Measurements from ENCODE around the gene MAEA.

Gene MAEA

DNA sequence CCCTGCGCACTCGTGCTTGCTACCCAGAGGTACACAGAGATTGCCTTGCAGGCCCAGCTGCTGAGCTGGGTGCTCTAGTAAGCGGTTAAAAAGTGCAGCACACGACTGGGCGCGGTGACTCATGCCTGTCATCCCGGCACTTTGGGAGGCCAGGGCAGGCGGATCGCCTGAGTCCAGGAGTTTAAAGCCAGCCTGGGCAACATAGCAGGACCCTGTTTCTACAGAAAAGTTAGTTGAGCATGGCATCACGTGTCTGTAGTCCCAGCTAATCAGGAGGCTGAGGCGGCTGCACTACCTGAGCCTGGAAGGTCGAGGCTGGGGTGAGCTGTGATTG, 62.8 kb downstream of the MAEA start:
- DNase-seq (ENCODE audit: low read depth, low spot score): no peak

DNA sequence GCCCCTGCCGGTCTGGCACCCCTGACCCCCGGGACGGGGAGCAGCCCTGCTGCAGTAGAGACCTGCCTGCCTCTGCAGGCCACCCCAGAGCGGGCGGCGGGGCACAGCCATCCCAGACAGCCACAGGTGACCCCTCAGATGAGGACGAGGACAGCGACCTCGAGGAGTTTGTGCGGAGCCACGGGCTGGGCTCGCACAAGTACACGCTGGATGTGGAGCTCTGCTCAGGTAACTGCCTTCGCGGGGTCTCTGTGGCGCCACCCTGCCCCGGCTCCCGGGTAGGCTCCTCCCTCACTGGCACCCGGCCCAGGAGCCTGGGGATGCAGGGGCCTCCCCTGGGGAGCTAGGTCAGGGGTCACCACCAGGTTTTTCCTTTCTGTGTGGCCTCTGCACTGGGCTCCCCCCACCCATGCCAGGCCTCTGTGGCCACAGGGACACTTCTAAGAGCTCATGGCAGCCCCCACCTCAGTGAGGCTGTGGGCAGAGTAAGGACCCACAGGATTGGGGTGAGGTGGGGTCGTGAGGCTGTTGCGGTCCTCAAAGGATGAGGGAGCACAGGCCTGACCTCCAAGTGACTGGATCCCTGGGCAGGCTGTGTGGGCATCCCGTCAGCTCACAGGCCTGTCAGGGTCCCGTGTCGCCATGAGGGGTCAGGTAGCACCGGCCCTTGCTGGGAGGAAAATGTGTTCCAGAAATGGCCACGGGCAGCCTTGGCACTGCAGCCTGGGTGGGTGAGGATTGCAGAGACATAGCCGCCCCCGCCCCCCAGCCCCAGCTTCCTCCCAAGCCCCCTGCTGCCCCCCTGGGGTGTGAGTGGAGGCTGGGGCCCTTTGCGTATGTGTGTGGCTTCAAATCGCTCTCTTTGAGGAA, 63.7 kb downstream of the MAEA start:
- DNase-seq (ENCODE audit: low read depth, low spot score): no peak

DNA sequence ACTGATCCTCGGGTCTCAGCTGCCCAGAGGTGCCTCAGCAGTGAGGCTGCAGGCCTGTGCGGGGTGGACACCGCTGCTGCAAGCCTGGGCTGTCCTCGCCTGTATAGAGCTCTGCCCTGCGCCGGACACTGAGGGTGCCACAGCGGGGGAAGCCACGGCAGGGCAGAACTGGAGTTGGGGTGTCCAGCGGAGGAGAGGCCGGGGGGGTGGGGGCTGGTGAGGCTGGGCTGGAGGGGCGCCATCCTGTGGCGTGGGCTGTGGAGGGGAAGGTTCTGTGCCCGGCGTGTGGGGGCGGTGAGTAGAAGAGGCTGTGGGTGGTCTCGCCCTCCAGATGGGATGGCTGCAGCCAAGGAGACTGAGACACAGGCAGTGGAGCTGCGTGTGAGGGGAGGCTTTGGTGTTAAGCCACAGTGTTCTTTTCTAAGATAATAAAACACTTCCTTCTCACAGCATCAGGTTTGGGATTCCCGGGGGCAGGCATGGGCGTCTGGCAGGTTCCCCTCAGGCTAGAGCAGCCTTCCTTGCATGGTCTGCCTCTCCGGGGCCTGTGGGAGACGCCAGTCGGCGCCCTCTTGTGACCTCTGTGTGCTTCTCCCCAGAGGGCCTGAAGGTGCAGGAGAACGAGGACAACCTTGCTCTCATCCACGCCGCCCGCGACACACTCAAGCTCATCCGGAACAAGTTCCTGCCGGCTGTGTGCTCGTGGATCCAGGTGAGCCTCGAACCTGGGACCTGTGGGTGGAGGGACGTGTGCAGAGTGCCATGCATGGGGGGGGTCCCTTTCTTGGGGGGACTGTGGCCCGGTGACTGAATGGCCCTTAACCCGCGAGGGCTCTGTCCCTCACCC, 64.7 kb downstream of the MAEA start:
- DNase-seq (ENCODE audit: low read depth, low spot score): no peak

DNA sequence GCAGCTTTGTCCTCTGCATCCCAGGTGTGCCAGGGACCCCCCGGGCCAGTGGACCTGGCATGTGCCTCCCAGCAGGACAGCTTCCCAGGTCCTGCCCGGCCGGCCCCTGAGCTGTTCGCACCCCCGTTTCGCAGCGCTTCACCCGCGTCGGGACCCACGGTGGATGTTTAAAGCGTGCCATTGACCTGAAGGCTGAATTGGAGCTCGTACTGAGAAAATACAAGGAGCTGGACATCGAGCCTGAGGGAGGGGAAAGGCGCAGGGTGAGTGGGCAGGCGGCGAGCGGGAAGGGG, 65.2 kb downstream of the MAEA start:
- DNase-seq (ENCODE audit: low read depth, low spot score): no peak

DNA sequence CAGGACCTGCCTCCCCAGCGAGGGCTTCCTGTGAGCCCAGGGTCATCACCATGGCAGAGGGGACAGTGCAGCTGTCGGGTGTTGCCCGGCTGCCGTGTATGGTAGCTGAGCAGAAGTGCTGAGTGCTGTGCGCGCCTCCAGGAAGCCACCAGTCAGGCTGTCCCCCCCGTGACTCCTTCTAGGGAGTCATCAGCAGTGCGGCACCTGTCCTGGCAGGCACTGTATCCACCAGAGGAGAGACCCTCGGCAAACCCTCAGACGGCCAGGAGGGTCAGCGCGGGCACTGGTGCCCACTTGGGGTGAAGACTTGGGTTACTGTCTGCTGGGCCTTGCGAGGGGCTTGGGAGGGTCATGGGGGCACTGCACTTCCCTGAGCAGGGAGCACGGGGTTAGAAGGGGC, 65.7 kb downstream of the MAEA start:
- DNase-seq (ENCODE audit: low read depth, low spot score): no peak

DNA sequence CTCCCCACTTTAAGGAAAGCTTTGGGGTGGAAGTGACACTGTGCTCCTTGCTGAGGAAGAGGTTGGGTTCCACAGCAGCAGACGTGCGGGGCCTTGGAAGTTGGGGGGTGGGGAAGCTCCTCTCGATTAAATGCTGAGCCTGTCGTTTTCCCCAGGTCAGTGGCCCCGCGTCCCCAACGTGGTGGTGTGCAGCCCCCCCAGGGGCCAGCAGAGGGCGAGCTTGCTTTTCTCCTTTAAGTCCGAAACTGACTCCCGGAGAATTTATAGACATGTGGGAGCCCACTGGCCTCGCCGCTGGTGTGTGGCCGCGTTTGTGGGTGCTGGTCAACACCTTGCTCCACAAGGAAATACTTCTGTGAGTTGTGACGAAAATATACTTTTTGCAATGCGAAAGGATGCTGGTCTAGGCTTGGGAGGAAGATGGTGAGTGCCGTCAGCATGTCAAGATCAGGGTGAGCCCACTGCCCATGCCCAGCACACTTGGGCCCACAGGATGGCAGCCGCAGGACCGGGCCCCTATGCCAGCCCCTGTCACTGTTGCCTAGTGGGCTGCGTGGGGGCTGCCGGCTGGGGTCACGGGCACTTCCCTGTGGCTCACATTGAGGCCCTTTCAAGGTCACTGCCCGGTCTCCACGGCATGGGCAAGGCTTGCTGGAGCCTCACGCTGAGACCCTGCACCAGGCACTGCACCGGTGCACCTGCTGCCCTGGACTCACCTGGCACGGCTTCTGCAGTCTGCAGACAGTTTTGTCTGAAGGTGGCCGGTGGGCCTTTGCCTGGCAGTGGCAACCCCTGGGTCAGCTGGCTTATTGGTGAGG, 66.7 kb downstream of the MAEA start:
- peak; percentile 73 for DNase-seq (ENCODE audit: low read depth, low spot score)

DNA sequence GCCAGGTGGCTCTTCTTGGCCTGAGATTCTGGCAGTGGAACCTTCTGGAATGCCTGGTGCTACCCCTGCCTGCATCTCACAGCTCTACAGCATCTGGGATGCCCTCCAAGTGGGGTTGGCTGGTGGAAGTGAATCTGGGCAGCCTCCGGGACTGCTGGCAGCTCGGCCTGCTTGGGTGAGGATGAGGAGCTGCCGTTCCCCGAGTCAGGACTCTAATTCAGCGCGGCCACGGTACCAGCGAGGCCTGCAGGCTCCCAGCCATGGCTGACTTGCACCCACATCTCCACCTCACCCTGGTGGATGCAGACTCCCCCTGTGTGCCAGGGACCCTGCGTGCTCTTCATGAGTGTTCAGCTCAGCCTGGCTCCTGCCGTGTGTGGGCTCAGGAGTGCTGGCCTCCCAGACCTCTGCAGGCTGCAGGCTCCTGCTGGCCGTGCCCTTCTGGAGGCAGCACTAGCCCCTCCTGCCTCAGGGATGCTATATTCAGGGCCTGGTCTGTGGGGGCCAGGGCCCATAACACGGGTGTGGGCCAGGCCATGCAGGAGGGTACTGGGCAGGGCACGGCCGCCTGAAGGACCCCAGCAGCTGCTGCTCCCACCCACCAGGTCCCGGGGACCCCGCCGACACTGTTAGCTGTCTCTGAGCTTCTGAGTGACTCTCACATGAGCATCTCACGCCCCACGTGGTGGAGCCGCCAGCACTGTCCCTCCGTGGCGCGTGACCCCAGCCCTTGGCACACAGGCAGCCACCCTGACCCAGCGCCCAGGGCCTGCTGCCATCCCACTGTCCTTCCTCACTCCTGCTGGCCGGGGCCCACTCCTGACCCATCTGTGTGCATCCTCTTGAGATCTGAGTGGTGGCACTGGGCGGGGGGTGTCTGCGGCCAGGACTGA, 67.9 kb downstream of the MAEA start:
- DNase-seq (ENCODE audit: low read depth, low spot score): no peak

DNA sequence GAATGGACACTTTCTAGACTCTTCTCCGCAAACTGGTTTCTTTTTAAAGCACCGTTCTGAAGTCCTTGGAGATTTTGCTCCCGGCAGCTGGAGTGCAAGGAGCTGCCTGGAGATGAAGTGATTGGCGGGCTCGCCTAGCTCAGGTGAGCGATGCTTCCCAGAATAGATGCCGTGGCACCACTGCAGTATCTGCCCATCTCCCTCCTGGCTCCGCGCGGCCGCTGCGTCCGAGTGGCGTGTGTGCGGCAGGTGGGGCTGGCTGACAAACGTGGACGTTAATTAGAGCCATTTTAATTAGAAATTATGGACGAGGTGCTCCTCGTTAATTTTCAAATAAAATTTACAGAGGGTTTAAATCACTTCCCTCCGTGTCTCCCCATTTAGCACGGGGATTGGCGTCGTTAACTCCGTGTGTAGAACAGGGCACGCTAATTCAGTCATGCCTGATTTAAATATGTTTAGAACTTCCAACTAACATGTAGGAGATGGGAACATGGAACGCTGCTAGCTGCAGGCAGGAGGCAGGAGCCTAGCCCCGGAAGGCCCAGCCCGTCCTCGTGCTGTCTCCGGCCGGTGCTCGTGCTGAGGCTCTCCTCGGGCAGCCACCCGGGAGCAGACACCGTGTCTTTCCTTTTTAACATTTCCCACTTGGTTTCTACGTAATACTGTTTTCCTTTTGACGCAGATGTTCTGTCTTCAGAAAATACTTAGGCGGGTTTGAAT, 68.9 kb downstream of the MAEA start:
- no peak for DNase-seq (ENCODE audit: low read depth, low spot score)

DNA sequence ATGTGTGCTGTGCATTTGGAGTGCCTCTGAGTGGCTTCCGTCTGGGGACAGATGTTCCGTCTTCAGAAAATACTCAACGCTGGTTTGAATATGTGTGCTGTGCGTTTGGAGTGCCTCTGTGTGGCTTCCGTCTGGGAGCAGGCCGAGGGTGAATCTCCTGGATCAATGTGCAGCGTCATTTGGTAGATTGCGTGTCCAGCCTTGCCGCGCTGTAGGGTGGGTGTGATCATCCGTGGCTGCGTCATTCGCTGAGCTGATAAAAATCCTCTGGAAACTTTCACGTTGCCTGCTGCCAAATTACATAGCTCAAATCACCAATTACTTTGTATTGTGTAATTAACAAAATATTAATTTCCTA, 69.4 kb downstream of the MAEA start:
- no peak for DNase-seq (ENCODE audit: low read depth, low spot score)

DNA sequence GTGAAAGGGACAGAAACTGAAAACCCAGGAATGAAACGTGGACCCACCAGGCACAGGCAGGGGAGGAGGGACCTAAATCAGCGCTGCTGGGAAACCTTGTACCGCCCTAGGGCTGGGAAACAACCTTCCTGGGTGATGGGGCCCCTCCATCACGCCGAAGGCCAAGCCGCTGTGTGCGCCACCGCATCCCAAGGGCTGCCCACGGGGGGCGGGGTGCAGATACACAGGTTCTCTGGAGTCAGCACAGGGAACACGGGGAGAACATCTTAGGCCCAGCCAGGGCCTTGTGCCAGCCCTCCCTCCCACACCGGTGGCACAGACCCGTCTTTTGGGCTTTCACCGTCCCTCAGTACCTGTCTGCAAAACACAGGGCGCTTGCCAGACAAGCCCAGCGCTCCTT, 70.3 kb downstream of the MAEA start:
- DNase-seq (ENCODE audit: low read depth, low spot score): no peak

DNA sequence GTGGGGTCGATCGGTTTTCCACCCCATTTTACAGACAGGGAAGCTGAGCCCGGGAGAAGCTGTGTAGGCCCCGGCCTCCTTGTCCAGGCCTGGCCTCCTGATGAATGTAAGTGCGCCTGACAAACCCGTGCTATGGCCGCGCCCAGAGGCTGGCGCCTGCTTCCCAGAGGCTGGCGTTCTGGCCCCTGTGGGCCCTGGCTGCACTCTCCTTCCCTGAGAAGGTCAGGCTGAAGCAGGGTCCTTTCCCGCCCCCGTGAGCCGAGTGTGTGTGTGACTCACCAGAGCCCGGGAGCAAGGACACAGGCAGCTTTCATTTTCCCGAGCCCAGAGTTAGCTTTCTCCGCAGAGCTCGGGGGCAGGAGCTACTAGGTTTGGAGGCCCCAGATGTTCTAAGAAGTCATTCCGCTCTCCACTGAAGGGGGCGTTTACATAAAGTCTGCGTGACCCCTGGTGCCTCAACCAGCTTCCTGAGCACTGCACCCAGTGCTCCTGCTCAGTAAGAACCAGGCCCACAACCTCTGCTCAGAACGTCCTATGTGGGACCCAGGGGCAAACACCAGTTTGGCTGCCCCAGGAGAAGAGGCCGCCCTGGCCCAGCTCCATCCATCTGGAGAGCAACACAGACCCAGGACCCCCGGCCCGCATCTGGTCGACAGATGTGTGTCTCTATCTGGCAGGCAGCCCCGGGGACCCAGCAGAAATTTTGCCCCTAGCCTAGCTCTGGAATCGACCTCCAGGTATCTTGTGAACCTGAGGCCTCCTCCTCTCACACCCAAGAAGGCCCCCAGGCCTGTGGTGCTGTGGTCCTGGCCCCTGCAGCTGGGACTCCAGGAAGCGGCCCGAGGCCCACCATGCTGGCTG, 71.0 kb downstream of the MAEA start:
- peak; percentile 55 for DNase-seq (ENCODE audit: low read depth, low spot score)

DNA sequence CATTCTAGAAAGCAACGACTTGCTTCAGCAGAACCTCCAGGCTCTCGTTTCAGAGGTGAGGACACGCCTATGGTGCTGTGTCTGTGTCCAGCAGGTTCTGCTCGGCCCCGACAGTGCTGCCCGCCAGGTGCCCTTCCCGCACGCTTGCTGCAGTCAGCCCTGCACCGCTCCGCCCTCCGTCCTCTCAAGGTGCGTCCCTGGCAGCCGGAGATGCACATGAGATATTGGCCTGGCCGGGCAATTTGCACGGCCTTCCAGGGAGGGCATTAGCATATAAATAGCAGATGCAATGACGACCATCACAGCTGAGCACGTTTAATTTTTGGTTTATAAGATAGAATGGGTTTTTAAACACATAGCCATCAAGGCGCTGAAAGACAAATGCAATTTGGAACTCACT, 71.7 kb downstream of the MAEA start:
- no peak for DNase-seq (ENCODE audit: low read depth, low spot score)

DNA sequence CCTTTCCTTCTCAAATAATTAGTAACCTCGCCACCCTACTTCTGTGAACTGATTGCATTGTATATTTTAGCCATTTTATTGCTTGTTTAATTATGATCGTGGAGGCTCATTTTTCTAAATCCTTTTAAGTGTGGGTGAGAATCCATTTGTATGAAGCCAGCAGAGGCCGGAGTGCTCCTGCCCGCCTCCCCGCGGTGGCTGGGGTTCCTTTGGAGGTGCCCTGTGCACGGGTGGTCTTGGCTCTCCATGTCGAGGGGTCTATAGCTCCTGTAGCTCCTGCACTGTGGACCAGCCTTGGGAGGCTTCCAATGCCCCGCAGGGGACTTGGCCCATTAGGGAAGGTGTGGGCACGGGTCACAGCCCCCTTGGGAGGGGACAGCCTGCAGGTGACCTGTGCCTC, 72.4 kb downstream of the MAEA start:
- DNase-seq (ENCODE audit: low read depth, low spot score): no peak

DNA sequence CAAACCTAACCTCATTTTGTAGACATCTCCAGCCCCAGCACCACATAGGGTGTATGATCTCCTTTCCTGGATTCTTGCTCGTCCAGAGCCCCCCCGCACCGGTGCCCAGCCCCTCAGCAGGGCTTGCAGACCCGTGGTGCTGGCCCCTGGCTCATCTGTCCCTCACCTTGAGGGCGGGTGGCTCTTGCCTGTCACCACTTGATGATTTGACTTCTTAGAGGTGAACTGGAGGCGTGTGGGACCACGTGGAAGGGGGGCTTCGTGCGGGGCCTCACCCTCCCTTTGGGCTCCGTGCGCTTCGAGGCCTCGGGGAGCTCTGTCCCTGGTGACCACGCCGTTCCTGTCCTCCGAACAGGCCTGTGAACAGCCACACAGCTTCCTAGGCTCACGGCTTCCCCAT, 72.8 kb downstream of the MAEA start:
- no peak for DNase-seq (ENCODE audit: low read depth, low spot score)

DNA sequence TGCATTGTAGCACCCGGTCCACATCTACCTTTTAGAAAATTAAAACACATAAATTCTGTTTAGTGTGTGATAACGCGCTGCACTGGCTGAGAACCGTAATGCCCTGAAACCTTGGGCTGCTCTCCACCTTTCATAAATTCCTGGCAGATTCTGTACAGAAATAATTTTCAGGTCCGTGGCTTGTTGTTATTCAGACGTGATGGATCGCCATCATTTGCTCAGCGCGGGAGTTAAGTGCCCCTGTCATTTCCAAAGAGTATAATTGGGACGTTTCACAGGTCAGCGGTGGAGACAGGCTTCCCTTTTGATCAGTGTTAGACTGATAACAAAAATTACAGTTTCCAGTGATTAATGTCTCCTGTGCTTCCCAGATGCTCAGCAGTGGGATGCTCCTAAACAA, 73.8 kb downstream of the MAEA start:
- DNase-seq (ENCODE audit: low read depth, low spot score): no peak

DNA sequence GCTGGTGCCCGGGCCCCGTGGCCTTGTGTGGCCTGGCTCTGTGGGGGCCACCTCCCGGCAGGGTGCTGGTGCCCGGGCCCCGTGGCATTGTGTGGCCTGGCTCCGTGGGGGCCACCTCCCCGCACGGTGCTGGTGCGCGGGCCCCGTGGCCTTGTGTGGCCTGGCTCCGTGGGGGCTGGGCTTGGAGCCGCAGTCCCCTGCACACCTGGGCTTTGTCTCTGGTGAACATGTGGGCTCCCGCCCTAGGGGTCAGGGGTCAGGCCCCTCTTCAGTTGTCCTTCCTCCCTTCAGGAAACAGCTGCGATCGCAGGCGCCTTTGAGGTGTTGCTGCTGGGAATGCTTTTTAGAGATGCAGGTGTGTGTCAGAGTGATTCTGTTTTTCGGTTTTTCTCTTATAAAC, 74.5 kb downstream of the MAEA start:
- no peak for DNase-seq (ENCODE audit: low read depth, low spot score)

DNA sequence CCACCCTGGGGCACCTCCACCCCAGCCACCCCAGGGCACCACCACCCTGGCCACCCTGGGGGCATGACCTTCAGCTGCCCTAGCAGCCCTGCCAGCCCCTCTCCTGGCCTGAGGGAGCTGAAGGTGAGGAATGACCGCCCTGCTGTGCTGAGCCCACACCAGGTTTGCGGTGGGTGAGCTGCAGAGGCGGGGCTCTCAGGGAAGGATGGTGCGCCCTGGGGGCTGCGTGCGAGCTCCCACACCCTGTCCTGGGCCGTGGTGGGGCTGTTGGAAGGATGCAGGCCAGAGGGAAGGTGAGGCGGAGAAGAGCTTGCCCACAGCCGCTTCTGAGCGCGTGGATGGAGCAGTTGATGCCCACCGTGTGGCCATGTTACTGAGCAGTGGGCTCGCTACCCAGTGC, 75.1 kb downstream of the MAEA start:
- DNase-seq (ENCODE audit: low read depth, low spot score): no peak

DNA sequence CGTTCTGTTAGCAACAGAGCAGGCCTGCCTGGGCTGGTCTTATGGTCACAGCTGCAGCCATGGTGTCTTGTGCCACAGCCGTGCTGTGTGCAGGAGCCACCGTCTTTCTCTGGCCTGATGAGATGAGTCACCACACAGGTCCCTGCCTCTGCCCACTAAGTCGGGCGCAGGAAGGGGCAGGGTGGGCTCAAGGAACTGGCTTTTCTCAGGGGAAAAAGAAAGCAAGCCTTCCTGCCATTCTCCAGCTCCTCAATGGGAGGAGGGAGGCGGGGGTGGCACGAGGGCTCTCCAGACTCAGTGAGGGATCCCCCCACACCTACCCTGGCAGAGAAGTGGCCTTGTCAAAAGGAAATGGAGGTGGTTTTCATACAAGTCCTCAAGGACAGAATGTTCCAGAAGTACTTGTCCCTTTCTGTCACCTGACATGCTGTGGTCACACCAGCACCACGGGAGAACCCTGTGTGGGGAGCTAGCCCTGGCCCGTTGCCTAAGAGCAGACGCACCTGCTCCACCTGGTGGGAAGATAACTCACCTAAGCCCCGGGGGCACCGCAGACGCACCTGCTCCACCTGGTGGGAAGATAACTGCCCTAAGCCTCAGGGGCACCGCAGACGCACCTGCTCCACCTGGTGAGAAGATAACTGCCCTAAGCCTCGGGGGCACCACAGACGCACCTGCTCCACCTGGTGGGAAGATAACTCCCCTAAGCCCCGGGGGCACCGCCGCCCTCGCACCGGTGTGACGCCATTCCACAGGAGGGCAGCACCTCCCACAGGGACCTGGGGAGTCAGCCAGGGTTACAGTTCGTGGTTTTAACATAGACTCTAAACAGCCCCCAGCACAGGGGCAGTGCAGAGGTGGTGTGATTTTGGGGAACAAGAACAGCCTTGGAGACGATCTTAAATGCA, 75.8 kb downstream of the MAEA start:
- DNase-seq (ENCODE audit: low read depth, low spot score): no peak
